CD4-positive, alpha-beta T cell treated with Interleukin-15 for 1 hour (primary cell): ENCODE measurements around the gene KREMEN1.
"Not testable (repeated sequence)": the region's sequence is repeated elsewhere in the genome, so short reads cannot be mapped to it uniquely, and the experiment has no call there.

Experiments used
- DNase-seq: peaks from one replicate; pipeline ENCODE4 v3.0.0-alpha.2; 2020

The KREMEN1 gene

GRCh38 chr22:29072979-29073617, at the start of gene KREMEN1:
TSS of gene KREMEN1 (plus strand) at chr22:29073035. CDS start at chr22:29073131, 96 bp downstream.
- DNase-seq = no peak

GRCh38 chr22:29023172-29023796, 49.6 kb upstream of the KREMEN1 start:
- no peak for DNase-seq

- DNase-seq = no peak
Observed at GRCh38 chr22:29026579-29026978, 46.3 kb upstream of the KREMEN1 start.

GRCh38 chr22:29028468-29028867, 44.4 kb upstream of the KREMEN1 start:
- DNase-seq = no peak

- no peak for DNase-seq
Observed at GRCh38 chr22:29029202-29030000, 43.4 kb upstream of the KREMEN1 start.

GRCh38 chr22:29030016-29030617, 42.7 kb upstream of the KREMEN1 start:
- DNase-seq = no peak

- DNase-seq = no peak
Observed at GRCh38 chr22:29030618-29031226, 42.1 kb upstream of the KREMEN1 start.

- DNase-seq = no peak
Observed at GRCh38 chr22:29031227-29032011, 41.4 kb upstream of the KREMEN1 start.

GRCh38 chr22:29032014-29032475, 40.8 kb upstream of the KREMEN1 start:
- DNase-seq = no peak

GRCh38 chr22:29032584-29032983, 40.3 kb upstream of the KREMEN1 start:
- DNase-seq = no peak

GRCh38 chr22:29037340-29037932, 35.4 kb upstream of the KREMEN1 start:
- DNase-seq = no peak

GRCh38 chr22:29039148-29039547, 33.7 kb upstream of the KREMEN1 start:
- no peak for DNase-seq

GRCh38 chr22:29039684-29040083, 33.2 kb upstream of the KREMEN1 start:
- DNase-seq = not testable (repeated sequence)

- DNase-seq = peak; percentile 53
Observed at GRCh38 chr22:29040385-29041275, 32.2 kb upstream of the KREMEN1 start.

- no peak for DNase-seq
Observed at GRCh38 chr22:29041408-29041807, 31.4 kb upstream of the KREMEN1 start.

GRCh38 chr22:29043906-29044575, 28.8 kb upstream of the KREMEN1 start:
- DNase-seq = no peak

- DNase-seq = no peak
Observed at GRCh38 chr22:29044657-29045176, 28.1 kb upstream of the KREMEN1 start.

- DNase-seq = no peak
Observed at GRCh38 chr22:29048822-29049654, 23.8 kb upstream of the KREMEN1 start.
